ENCODE data around the gene IQCC.

The IQCC gene

DNA sequence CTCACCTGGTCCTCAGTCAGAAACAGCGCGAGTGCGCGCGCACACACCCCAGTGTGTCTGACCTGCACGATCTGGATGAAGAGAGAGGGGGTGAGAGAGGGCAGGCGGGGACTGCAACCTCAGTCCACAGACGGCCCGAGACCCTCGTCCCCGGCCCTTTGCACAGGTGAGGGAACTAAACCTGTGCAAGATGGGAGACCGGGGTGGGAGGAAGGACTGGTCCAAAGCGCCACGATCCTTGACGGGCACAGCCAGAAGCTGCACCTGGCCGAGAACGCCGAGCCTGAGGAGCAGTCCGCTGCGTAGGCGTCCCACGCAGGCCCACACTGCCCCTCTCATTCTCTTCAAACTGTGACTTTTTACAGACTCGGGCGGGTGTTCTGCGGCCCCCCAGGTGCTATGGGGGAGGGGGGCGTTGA lies 519 bp upstream of the IQCC start:
- Histone ChIP-seq H3F3A (ENCODE audit: insufficient read depth, low read length) (no peaks in the 10 kb centered on the region), H4K20me1 (ENCODE audit: insufficient read depth, low read length) (no peaks in the 10 kb centered on the region), H3K4me1 (ENCODE audit: insufficient read depth, low read length, severe bottlenecking) (peaks cover 35% of the 10 kb centered on the region), H3K79me2 (ENCODE audit: insufficient read depth, low read length) (no peaks in the 10 kb centered on the region), H3K27ac (ENCODE audit: low read depth, low read length, poor library complexity, severe bottlenecking) (no peak overlapping the region), H3K4me3 (ENCODE audit: low read depth, low read length, poor library complexity, severe bottlenecking) (peak overlapping the region; percentile 75), H2AFZ (ENCODE audit: low read length) (no peak overlapping the region), H3K9ac (ENCODE audit: low read length) (peak overlapping the region; percentile 84; the same call in 1 of the 2 replicates), H3K9me3 (ENCODE audit: low read length) (no peaks in the 10 kb centered on the region), H3K27me3 (ENCODE audit: insufficient read depth, low read length) (no peaks in the 10 kb centered on the region), H3K9me2 (ENCODE audit: low read depth, low read length) (no peaks in the 10 kb centered on the region), H3K4me2 (ENCODE audit: low read length) (peak overlapping the region; percentile 93), H3K36me3 (ENCODE audit: insufficient read depth, low read length) (peaks cover 19% of the 10 kb centered on the region)
- TF ChIP-seq, protein P1, sequence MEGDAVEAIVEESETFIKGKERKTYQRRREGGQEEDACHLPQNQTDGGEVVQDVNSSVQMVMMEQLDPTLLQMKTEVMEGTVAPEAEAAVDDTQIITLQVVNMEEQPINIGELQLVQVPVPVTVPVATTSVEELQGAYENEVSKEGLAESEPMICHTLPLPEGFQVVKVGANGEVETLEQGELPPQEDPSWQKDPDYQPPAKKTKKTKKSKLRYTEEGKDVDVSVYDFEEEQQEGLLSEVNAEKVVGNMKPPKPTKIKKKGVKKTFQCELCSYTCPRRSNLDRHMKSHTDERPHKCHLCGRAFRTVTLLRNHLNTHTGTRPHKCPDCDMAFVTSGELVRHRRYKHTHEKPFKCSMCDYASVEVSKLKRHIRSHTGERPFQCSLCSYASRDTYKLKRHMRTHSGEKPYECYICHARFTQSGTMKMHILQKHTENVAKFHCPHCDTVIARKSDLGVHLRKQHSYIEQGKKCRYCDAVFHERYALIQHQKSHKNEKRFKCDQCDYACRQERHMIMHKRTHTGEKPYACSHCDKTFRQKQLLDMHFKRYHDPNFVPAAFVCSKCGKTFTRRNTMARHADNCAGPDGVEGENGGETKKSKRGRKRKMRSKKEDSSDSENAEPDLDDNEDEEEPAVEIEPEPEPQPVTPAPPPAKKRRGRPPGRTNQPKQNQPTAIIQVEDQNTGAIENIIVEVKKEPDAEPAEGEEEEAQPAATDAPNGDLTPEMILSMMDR (IDR thresholded peaks at IDR 0.05; ENCODE audit: low read length): no peak
- no peak for TF ChIP-seq EZH2 (IDR thresholded peaks at IDR 0.05; ENCODE audit: borderline replicate concordance, low read length)

DNA sequence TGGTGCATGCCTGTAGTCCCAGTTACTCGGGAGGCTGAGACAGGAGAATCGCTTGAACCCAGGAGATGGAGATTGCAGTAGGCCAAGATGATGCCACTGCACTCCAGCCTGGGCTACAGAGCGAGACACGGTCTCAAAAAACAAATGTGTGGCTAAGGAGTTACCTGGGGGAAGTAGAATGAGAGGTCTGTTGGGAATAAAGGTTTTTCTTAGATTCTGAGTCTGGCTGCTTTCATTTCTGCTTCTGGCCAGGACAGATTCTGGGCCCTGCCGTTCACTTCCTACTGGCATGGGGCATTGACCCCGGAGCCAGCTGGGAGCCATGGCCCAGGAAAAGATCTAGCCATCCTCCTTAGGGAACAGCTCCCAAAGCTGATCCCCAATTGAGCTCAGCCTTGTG lies 3.0 kb downstream of the IQCC start:
- no peak overlapping the region for H3K9ac ChIP-seq (ENCODE audit: low read length)
- peaks cover 15% of the 10 kb centered on the region for H3K4me1 ChIP-seq (ENCODE audit: insufficient read depth, low read length, severe bottlenecking)
- no peaks in the 10 kb centered on the region for H3F3A ChIP-seq (ENCODE audit: insufficient read depth, low read length)
- TF ChIP-seq, protein P1 (IDR thresholded peaks at IDR 0.05; ENCODE audit: low read length): no peak
- TF ChIP-seq EZH2 (IDR thresholded peaks at IDR 0.05; ENCODE audit: borderline replicate concordance, low read length): no peak
- no peak overlapping the region for H3K27ac ChIP-seq (ENCODE audit: low read depth, low read length, poor library complexity, severe bottlenecking)
- no peaks in the 10 kb centered on the region for H3K79me2 ChIP-seq (ENCODE audit: insufficient read depth, low read length)
- H2AFZ ChIP-seq (ENCODE audit: low read length): no peak overlapping the region
- no peak overlapping the region for H3K4me3 ChIP-seq (ENCODE audit: low read depth, low read length, poor library complexity, severe bottlenecking)
- no peaks in the 10 kb centered on the region for H3K27me3 ChIP-seq (ENCODE audit: insufficient read depth, low read length)
- no peaks in the 10 kb centered on the region for H4K20me1 ChIP-seq (ENCODE audit: insufficient read depth, low read length)
- H3K36me3 ChIP-seq (ENCODE audit: insufficient read depth, low read length): peaks cover 19% of the 10 kb centered on the region
- no peaks in the 10 kb centered on the region for H3K9me3 ChIP-seq (ENCODE audit: low read length)
- H3K9me2 ChIP-seq (ENCODE audit: low read depth, low read length): no peaks in the 10 kb centered on the region
- no peak overlapping the region for H3K4me2 ChIP-seq (ENCODE audit: low read length)

DNA sequence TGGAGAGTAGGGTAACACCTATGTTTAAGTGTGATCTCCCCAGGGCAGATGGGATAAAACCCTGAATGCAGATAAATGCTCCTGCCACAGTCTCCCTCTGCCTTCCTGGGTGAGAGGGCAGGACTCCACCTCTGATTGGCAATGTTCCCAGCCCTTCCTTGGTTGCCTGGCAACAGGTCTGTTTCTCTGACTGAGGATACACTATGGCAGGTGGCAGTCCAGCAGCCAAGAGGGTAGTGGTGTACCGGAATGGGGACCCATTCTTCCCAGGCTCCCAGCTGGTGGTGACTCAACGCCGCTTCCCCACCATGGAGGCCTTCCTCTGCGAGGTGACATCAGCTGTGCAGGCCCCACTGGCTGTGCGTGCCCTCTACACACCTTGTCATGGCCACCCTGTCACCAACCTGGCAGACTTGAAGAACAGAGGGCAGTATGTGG lies 3.4 kb downstream of the IQCC start, which contains the start of gene DCDC2B:
TSS of gene DCDC2B (plus strand) at position 199 of the 438 bp plus-strand sequence. CDS start at position 204, 5 bp downstream.
- no peak for TF ChIP-seq EZH2 (IDR thresholded peaks at IDR 0.05; ENCODE audit: borderline replicate concordance, low read length)
- TF ChIP-seq, protein P1 (IDR thresholded peaks at IDR 0.05; ENCODE audit: low read length): no peak
- H3K4me1 ChIP-seq (ENCODE audit: insufficient read depth, low read length, severe bottlenecking): peaks cover 15% of the 10 kb centered on the region
- H2AFZ ChIP-seq (ENCODE audit: low read length): no peak within 1 kb of the TSS
- no peak within 1 kb of the TSS for H3K4me3 ChIP-seq (ENCODE audit: low read depth, low read length, poor library complexity, severe bottlenecking)
- no peak within 1 kb of the TSS for H3K4me2 ChIP-seq (ENCODE audit: low read length)
- no peak within 1 kb of the TSS for H3K9ac ChIP-seq (ENCODE audit: low read length)
- H3K9me2 ChIP-seq (ENCODE audit: low read depth, low read length): no peaks in the 10 kb centered on the region
- H3K36me3 ChIP-seq (ENCODE audit: insufficient read depth, low read length): peaks cover 19% of the 10 kb centered on the region
- H3K79me2 ChIP-seq (ENCODE audit: insufficient read depth, low read length): no peaks in the 10 kb centered on the region
- no peaks in the 10 kb centered on the region for H3F3A ChIP-seq (ENCODE audit: insufficient read depth, low read length)
- H3K27me3 ChIP-seq (ENCODE audit: insufficient read depth, low read length): no peaks in the 10 kb centered on the region
- no peaks in the 10 kb centered on the region for H4K20me1 ChIP-seq (ENCODE audit: insufficient read depth, low read length)
- H3K9me3 ChIP-seq (ENCODE audit: low read length): no peaks in the 10 kb centered on the region
- no peak within 1 kb of the TSS for H3K27ac ChIP-seq (ENCODE audit: low read depth, low read length, poor library complexity, severe bottlenecking)
